Neuronal stem cell (in vitro differentiated cells): ENCODE results near the gene CRADD.

Experiments
- DNase-seq: peaks from one replicate; pipeline ENCODE4 v3.0.0-alpha.2; 2013; ENCODE audit warnings: low spot score
- H2AFZ ChIP-seq: one replicate; pipeline ENCODE4 v1.6.1; 2013; ENCODE audit warnings: mild to moderate bottlenecking, low read length, inconsistent platforms
- H2AK5ac ChIP-seq: 2 replicates; pipeline ENCODE4 v1.6.1; 2013; ENCODE audit warnings: low read depth, mild to moderate bottlenecking, inconsistent platforms, low read length, moderate library complexity, mixed read lengths
- H2BK120ac ChIP-seq: 2 replicates; pipeline ENCODE4 v1.6.1; 2013; ENCODE audit warnings: low read depth, mild to moderate bottlenecking, inconsistent platforms, low read length, moderate library complexity, mixed read lengths
- H2BK12ac ChIP-seq: one replicate; pipeline ENCODE4 v1.6.1; 2013; ENCODE audit warnings: low read length, inconsistent platforms
- H2BK15ac ChIP-seq: 2 replicates; pipeline ENCODE4 v1.6.1; 2013; ENCODE audit warnings: mild to moderate bottlenecking, low read length, inconsistent platforms, mixed read lengths
- H2BK5ac ChIP-seq: one replicate; pipeline ENCODE4 v1.6.1; 2013; ENCODE audit warnings: inconsistent platforms, mild to moderate bottlenecking, low read length, moderate library complexity
- H3K14ac ChIP-seq: one replicate; pipeline ENCODE4 v1.6.1; 2013; ENCODE audit warnings: low read length, inconsistent platforms
- H3K18ac ChIP-seq: 2 replicates; pipeline ENCODE4 v1.6.1; 2013; ENCODE audit warnings: low read length, inconsistent platforms
- H3K23ac ChIP-seq: 2 replicates; pipeline ENCODE4 v1.6.1; 2013; ENCODE audit warnings: low read depth, mild to moderate bottlenecking, mixed read lengths, low read length, inconsistent platforms; ENCODE audit not compliant: poor library complexity
- H3K27ac ChIP-seq: replicated peaks from 3 replicates; pipeline ENCODE4 v1.5.1; 2013; ENCODE audit warnings: low read length, inconsistent platforms
- H3K27me3 ChIP-seq, 3 experiments: 2 replicates each; pipeline ENCODE4 v1.6.1; 2013; ENCODE audit warnings: low read length in 3 of 3, mild to moderate bottlenecking in 2 of 3, inconsistent platforms in 1 of 3, low read depth in 1 of 3, mixed read lengths in 1 of 3, moderate library complexity in 1 of 3; ENCODE audit not compliant: control insufficient read depth in 3 of 3, insufficient read depth in 3 of 3
- H3K36me3 ChIP-seq, 2 donors: replicated peaks in 1 of 2; 2 replicates each; pipeline ENCODE4 v1.6.1; 2013; ENCODE audit warnings: low read length in 2 of 2; ENCODE audit not compliant: control insufficient read depth in 2 of 2, insufficient read depth in 2 of 2
- H3K4ac ChIP-seq: 2 replicates; pipeline ENCODE4 v1.6.1; 2013; ENCODE audit warnings: inconsistent platforms, mild to moderate bottlenecking, low read length, moderate library complexity
- H3K4me1 ChIP-seq, 2 donors: 1 replicate in 1 of 2; 2 replicates in 1 of 2; pipeline ENCODE4 v1.6.1; 2013; ENCODE audit warnings: low read length in 2 of 2, low read depth in 1 of 2; ENCODE audit not compliant: control insufficient read depth in 2 of 2, insufficient read depth in 1 of 2
- H3K4me2 ChIP-seq: one replicate; pipeline ENCODE4 v1.6.1; 2013; ENCODE audit warnings: mild to moderate bottlenecking, low read length, inconsistent platforms; ENCODE audit not compliant: insufficient read depth, poor library complexity, severe bottlenecking
- H3K4me3 ChIP-seq, 2 donors: 2 replicates each; pipeline ENCODE4 v1.5.1; 2013; ENCODE audit warnings: low read length in 2 of 2, mild to moderate bottlenecking in 2 of 2, inconsistent platforms in 1 of 2, moderate library complexity in 1 of 2
- H3K79me1 ChIP-seq: one replicate; pipeline ENCODE4 v1.6.1; 2013; ENCODE audit warnings: low read depth, mild to moderate bottlenecking, inconsistent platforms, low read length, moderate library complexity
- H3K9ac ChIP-seq: one replicate; pipeline ENCODE4 v1.6.1; 2013; ENCODE audit warnings: mild to moderate bottlenecking, low read depth, low read length, inconsistent platforms; ENCODE audit not compliant: poor library complexity
- H3K9me3 ChIP-seq, 2 donors: replicated peaks in 1 of 2; 2 replicates each; pipeline versions ENCODE3 to v1.6.1; 2013; ENCODE audit warnings: low read length in 2 of 2, mild to moderate bottlenecking in 2 of 2, inconsistent platforms in 1 of 2, low read depth in 1 of 2, mixed read lengths in 1 of 2, moderate library complexity in 1 of 2; ENCODE audit not compliant: control insufficient read depth in 2 of 2, insufficient read depth in 1 of 2
- H4K8ac ChIP-seq: one replicate; pipeline ENCODE4 v1.6.1; 2013; ENCODE audit warnings: low read depth, mild to moderate bottlenecking, inconsistent platforms, low read length, moderate library complexity
- H4K91ac ChIP-seq: one replicate; pipeline ENCODE4 v1.6.1; 2013; ENCODE audit warnings: low read length, low read depth, mild to moderate bottlenecking, inconsistent platforms; ENCODE audit not compliant: poor library complexity
- WGBS, 2 donors: extraction: QIAGEN DNeasy Blood & Tissue Kit; methylation state at CpG; one replicate each; pipeline ENCODE4 v1.1.7; 2013; ENCODE audit warnings: missing lambda C conversion rate in 2 of 2, mixed read lengths in 1 of 2; ENCODE audit not compliant: insufficient read length in 2 of 2, insufficient replicate concordance in 1 of 2; ENCODE audit errors: extremely low coverage in 2 of 2; 5-methylcytosine and 5-hydroxymethylcytosine counted together

The CRADD gene

GRCh38 chr12:93663006-93663728 is 14.0 kb upstream of the CRADD start:
- Histone ChIP-seq H3K4me1 (peaks cover 0 to 4% of the 10 kb centered on the region in 2 donors), H2BK12ac (no peak overlapping the region), H3K18ac (no peak overlapping the region), H3K27me3 (no peaks in the 10 kb centered on the region), H4K91ac (no peak overlapping the region), H3K9ac (no peak overlapping the region), H3K9me3 (no peaks in the 10 kb centered on the region), H2BK120ac (no peak overlapping the region), H3K23ac (no peak overlapping the region), H3K4me3 (no peak overlapping the region), H3K36me3 (no peaks in the 10 kb centered on the region), H2BK15ac (no peak overlapping the region), H4K8ac (no peak overlapping the region), H2BK5ac (no peak overlapping the region), H3K79me1 (no peaks in the 10 kb centered on the region), H3K4me2 (no peak overlapping the region), H3K4ac (no peak overlapping the region), H3K14ac (no peak overlapping the region), H2AK5ac (no peak overlapping the region), H2AFZ (no peak overlapping the region), H3K27ac (no peak overlapping the region)
- WGBS, 2 donors = no CpG with 5 or more reads among the region's 2 CpGs
- DNase-seq = no peak

GRCh38 chr12:93663729-93664084 is 13.5 kb upstream of the CRADD start:
- no peak overlapping the region for H3K9ac ChIP-seq
- H2BK5ac ChIP-seq = no peak overlapping the region
- no peak overlapping the region for H2AK5ac ChIP-seq
- H3K36me3 ChIP-seq = no peaks in the 10 kb centered on the region
- H3K18ac ChIP-seq = no peak overlapping the region
- no peaks in the 10 kb centered on the region for H3K9me3 ChIP-seq
- no CpG with 5 or more reads among the region's 4 CpGs for WGBS, 2 donors
- no peak overlapping the region for H4K8ac ChIP-seq
- peaks cover 0 to 4% of the 10 kb centered on the region in 2 donors for H3K4me1 ChIP-seq
- H2BK12ac ChIP-seq = no peak overlapping the region
- no peak overlapping the region for H3K4me2 ChIP-seq
- no peak overlapping the region for H2BK120ac ChIP-seq
- no peak overlapping the region for H3K4me3 ChIP-seq
- no peak overlapping the region for H3K4ac ChIP-seq
- H3K23ac ChIP-seq = no peak overlapping the region
- H3K14ac ChIP-seq = no peak overlapping the region
- no peak overlapping the region for H3K27ac ChIP-seq
- H4K91ac ChIP-seq = no peak overlapping the region
- H3K79me1 ChIP-seq = no peaks in the 10 kb centered on the region
- DNase-seq = no peak
- H2BK15ac ChIP-seq = no peak overlapping the region
- H3K27me3 ChIP-seq = no peaks in the 10 kb centered on the region
- H2AFZ ChIP-seq = no peak overlapping the region

GRCh38 chr12:93664573-93665138 is 12.5 kb upstream of the CRADD start:
- no peak overlapping the region for H2BK120ac ChIP-seq
- no peak overlapping the region for H3K9ac ChIP-seq
- no peak overlapping the region for H3K4me2 ChIP-seq
- no CpG with 5 or more reads among the region's 2 CpGs for WGBS, 2 donors
- H2BK12ac ChIP-seq = no peak overlapping the region
- DNase-seq = no peak
- no peak overlapping the region for H2BK5ac ChIP-seq
- no peak overlapping the region for H3K27ac ChIP-seq
- no peak overlapping the region for H4K8ac ChIP-seq
- H3K23ac ChIP-seq = no peak overlapping the region
- H3K4me3 ChIP-seq = no peak overlapping the region
- H4K91ac ChIP-seq = no peak overlapping the region
- H3K9me3 ChIP-seq = no peaks in the 10 kb centered on the region
- no peak overlapping the region for H2AFZ ChIP-seq
- H2BK15ac ChIP-seq = no peak overlapping the region
- H2AK5ac ChIP-seq = no peak overlapping the region
- H3K14ac ChIP-seq = no peak overlapping the region
- no peak overlapping the region for H3K4ac ChIP-seq
- no peaks in the 10 kb centered on the region for H3K36me3 ChIP-seq
- no peaks in the 10 kb centered on the region for H3K27me3 ChIP-seq
- peaks cover 0 to 4% of the 10 kb centered on the region in 2 donors for H3K4me1 ChIP-seq
- H3K18ac ChIP-seq = no peak overlapping the region
- H3K79me1 ChIP-seq = no peaks in the 10 kb centered on the region

GRCh38 chr12:93667672-93668071 is 9.5 kb upstream of the CRADD start:
- no peaks in the 10 kb centered on the region for H3K79me1 ChIP-seq
- H3K27ac ChIP-seq = no peak overlapping the region
- H4K91ac ChIP-seq = no peak overlapping the region
- no peak overlapping the region for H4K8ac ChIP-seq
- H2AK5ac ChIP-seq = no peak overlapping the region
- H3K9ac ChIP-seq = no peak overlapping the region
- no CpG with 5 or more reads among the region's 1 CpG for WGBS, 2 donors
- no peak overlapping the region for H2BK5ac ChIP-seq
- H2AFZ ChIP-seq = no peak overlapping the region
- no peaks in the 10 kb centered on the region for H3K9me3 ChIP-seq
- no peaks in the 10 kb centered on the region for H3K4me1 ChIP-seq
- no peak overlapping the region for H3K18ac ChIP-seq
- no peak overlapping the region for H2BK120ac ChIP-seq
- no peak overlapping the region for H3K4ac ChIP-seq
- no peak for DNase-seq
- no peak overlapping the region for H3K14ac ChIP-seq
- H3K23ac ChIP-seq = no peak overlapping the region
- H3K4me2 ChIP-seq = no peak overlapping the region
- no peak overlapping the region for H2BK15ac ChIP-seq
- H3K4me3 ChIP-seq = no peak overlapping the region
- H3K27me3 ChIP-seq = no peaks in the 10 kb centered on the region
- H3K36me3 ChIP-seq = no peaks in the 10 kb centered on the region
- H2BK12ac ChIP-seq = no peak overlapping the region
